Endothelial cell of umbilical vein (primary cell): ENCODE data around the gene TP53RK. TPM values are rescaled to one million over a fixed set of nuclear protein-coding genes. Genes with fewer than 3 reads are reported as not detected.

ENCODE experiments used
- BruUV-seq: library from RNA; stranded (reverse); fragments of 400-500 nt; replicated peaks from 2 replicates; lab custom pipeline; 2021; lab: Mats Ljungman, UMichigan
- CTCF ChIA-PET: fragments of 300-600, 350-600 bp; sonication (Branson Sonifier 250); formaldehyde crosslinking; loops from one replicate; lab custom pipeline; 2021; ENCODE audit warnings: antibody characterized with exemption, inconsistent platforms; lab: Charles Lee
- POLR2A ChIA-PET: fragments of 300-600, 350-600 bp; sonication (Branson Sonifier 250); formaldehyde crosslinking; loops from one replicate; lab custom pipeline; 2021; ENCODE audit warnings: antibody characterized with exemption, inconsistent platforms; lab: Charles Lee
- DNase-seq: peaks from one replicate; pipeline ENCODE4 v3.0.0-alpha.2; 2011; ENCODE audit warnings: low read depth, low spot score
- FAIRE-seq: peaks from 2 replicates; lab custom pipeline; 2011; peaks lifted over from hg19 to GRCh38; lab: Jason Lieb, UNC
- H2AFZ ChIP-seq: 2 replicates; pipeline ENCODE4 v1.6.0; 2012; ENCODE audit warnings: low read depth, low read length, control low read depth, inconsistent platforms
- H3K27ac ChIP-seq: 2 replicates; pipeline ENCODE4 v1.5.1; 2011; ENCODE audit warnings: low read depth, mild to moderate bottlenecking, control low read depth, low read length, moderate library complexity; ENCODE audit not compliant: insufficient read depth
- H3K27me3 ChIP-seq, 2 experiments: 2 replicates each; pipeline versions ENCODE4 v1.6.0 to v1.6.1; 2011; ENCODE audit warnings: low read length in 2 of 2, mixed read lengths in 1 of 2; ENCODE audit not compliant: control insufficient read depth in 2 of 2, insufficient read depth in 2 of 2
- H3K36me3 ChIP-seq, 2 experiments: 2 replicates in 1 of 2; 3 replicates in 1 of 2; pipeline ENCODE4 v1.5.1; 2011; ENCODE audit warnings: low read length in 2 of 2, mild to moderate bottlenecking in 1 of 2, moderate library complexity in 1 of 2; ENCODE audit not compliant: control insufficient read depth in 2 of 2, insufficient read depth in 2 of 2; ENCODE audit errors: extremely low read depth in 1 of 2
- H3K4me1 ChIP-seq: 3 replicates; pipeline ENCODE4 v1.5.1; 2011; ENCODE audit warnings: mild to moderate bottlenecking, low read length; ENCODE audit not compliant: control insufficient read depth, insufficient read depth; ENCODE audit errors: extremely low read depth
- H3K4me2 ChIP-seq: 2 replicates; pipeline ENCODE4 v1.6.1; 2011; ENCODE audit warnings: low read length, control low read depth, mixed read lengths; ENCODE audit not compliant: insufficient read depth
- H3K4me3 ChIP-seq, 3 experiments: fragments of 200-600 bp in 1 of 3; sonication (generic), shearing (Covaris generic) in 1 of 3; replicated peaks in 1 of 3; 2 replicates each; pipeline ENCODE4 v1.5.1; 2011 to 2016; ENCODE audit warnings: control low read depth in 3 of 3, low read length in 3 of 3, mild to moderate bottlenecking in 2 of 3, inconsistent platforms in 1 of 3, low read depth in 1 of 3, moderate library complexity in 1 of 3; ENCODE audit not compliant: insufficient read depth in 1 of 3
- H3K79me2 ChIP-seq: 2 replicates; pipeline ENCODE4 v1.6.0; 2012; ENCODE audit warnings: low read length, inconsistent platforms; ENCODE audit not compliant: control insufficient read depth, insufficient read depth
- H3K9ac ChIP-seq: replicated peaks from 2 replicates; pipeline ENCODE3; 2011; ENCODE audit warnings: low read length, control low read depth; ENCODE audit not compliant: insufficient read depth; ENCODE audit errors: extremely low read depth
- H3K9me1 ChIP-seq: replicated peaks from 3 replicates; pipeline ENCODE4 v1.6.0; 2011; ENCODE audit warnings: mild to moderate bottlenecking, low read length; ENCODE audit not compliant: control insufficient read depth, insufficient read depth; ENCODE audit errors: extremely low read depth
- H3K9me3 ChIP-seq: replicated peaks from 2 replicates; pipeline ENCODE4 v1.5.1; 2012; ENCODE audit warnings: low read length, inconsistent platforms; ENCODE audit not compliant: control insufficient read depth, insufficient read depth
- H4K20me1 ChIP-seq: replicated peaks from 2 replicates; pipeline ENCODE3; 2011; ENCODE audit warnings: mild to moderate bottlenecking, low read length; ENCODE audit not compliant: control insufficient read depth, insufficient read depth; ENCODE audit errors: extremely low read depth
- CTCF ChIP-seq, 2 donors: IDR thresholded peaks; 1 replicate in 1 of 2; 2 replicates in 1 of 2; pipeline ENCODE4 v1.5.1; 2011; ENCODE audit warnings: low read length in 2 of 2, mild to moderate bottlenecking in 2 of 2, moderate library complexity in 2 of 2, control low read depth in 1 of 2, inconsistent platforms in 1 of 2, low read depth in 1 of 2; ENCODE audit not compliant: insufficient read depth in 1 of 2; ENCODE audit errors: extremely low read depth in 1 of 2
- EZH2 ChIP-seq: IDR thresholded peaks from 2 replicates; pipeline ENCODE4 v1.6.1; 2012; ENCODE audit warnings: borderline replicate concordance, low read depth, mild to moderate bottlenecking, moderate library complexity, low read length, inconsistent platforms; ENCODE audit not compliant: severe bottlenecking
- FOS ChIP-seq: IDR thresholded peaks from 2 replicates; pipeline ENCODE4 v1.6.1; 2011; ENCODE audit warnings: mild to moderate bottlenecking, low read length, moderate library complexity, borderline replicate concordance; ENCODE audit not compliant: insufficient read depth
- GATA2 ChIP-seq: IDR thresholded peaks from 2 replicates; pipeline ENCODE4 v1.7.0; 2011; ENCODE audit warnings: low read depth, mild to moderate bottlenecking, moderate library complexity, mixed read lengths, low read length; ENCODE audit not compliant: insufficient read length, insufficient read depth
- JUN ChIP-seq: IDR thresholded peaks from 2 replicates; pipeline ENCODE4 v1.6.1; 2011; ENCODE audit warnings: borderline replicate concordance, low read depth; ENCODE audit not compliant: insufficient read length, insufficient read depth
- MAX ChIP-seq: IDR thresholded peaks from 2 replicates; pipeline ENCODE4 v1.6.1; 2011; ENCODE audit not compliant: insufficient read depth, insufficient read length
- MYC ChIP-seq: IDR thresholded peaks from one replicate; pipeline ENCODE4 v1.6.1; 2011; ENCODE audit warnings: mild to moderate bottlenecking, low read depth, low read length
- POLR2A ChIP-seq: IDR thresholded peaks from 2 replicates; pipeline ENCODE4 v1.6.1; 2012; ENCODE audit warnings: low read depth, mild to moderate bottlenecking, control low read depth, low read length
- POLR2AphosphoS5 ChIP-seq: IDR thresholded peaks from 2 replicates; pipeline ENCODE4 v1.6.1; 2012; ENCODE audit warnings: low read depth, mild to moderate bottlenecking, control low read depth, low read length, moderate library complexity; ENCODE audit not compliant: insufficient read depth
- dilution Hi-C: fragments of 300-500 bp; cut with MboI; formaldehyde crosslinking; loops from one replicate; pipeline ENCODE4 v1.15.0; 2019; ENCODE audit warnings: low sequenced_read_pairs; ENCODE audit not compliant: extremely low pct_ligation_motif_present
- intact Hi-C: fragments of 100-400 bp; cut with micrococcal nuclease; formaldehyde crosslinking; loops from one replicate; pipeline ENCODE4 v1.10.0; 2022
- polyA plus RNA-seq, 4 experiments: library from polyadenylated mRNA; depleted of rRNA in 3 of 4; stranded (reverse) in 3 of 4; unstranded in 1 of 4; fragments of >200 nt; gene quantifications; 2 replicates each; pipeline versions ENCODE4 v1.2.1 to v1.2.3, GENCODE V29; 2011 to 2012; ENCODE audit warnings: missing spikeins in 1 of 4
- total RNA-seq: library from RNA; stranded (reverse); gene quantifications from 2 replicates; pipeline ENCODE4 v1.2.3, GENCODE V29; 2021

Gene TP53RK
- total and polyA plus RNA-seq, 2 donors (not counting 3 experiments of a cell fraction or from before 2014, with no cell fraction given) = 7.0 to 13.1 TPM

GRCh38 chr20:46646122-46646521 is 43.1 kb downstream of the TP53RK start:
- Histone ChIP-seq H3K79me2 (no peaks in the 10 kb centered on the region), H3K27ac (no peak overlapping the region), H3K4me1 (no peaks in the 10 kb centered on the region), H3K27me3 (peaks cover 3 to 10% of the 10 kb centered on the region in 2 experiments), H3K4me2 (no peak overlapping the region), H3K36me3 (no peaks in the 10 kb centered on the region), H3K4me3 (no peak overlapping the region), H4K20me1 (no peaks in the 10 kb centered on the region), H3K9me1 (no peaks in the 10 kb centered on the region), H3K9ac (no peak overlapping the region), H2AFZ (no peak overlapping the region), H3K9me3 (no peaks in the 10 kb centered on the region)
- dilution Hi-C loops (no loop called here), intact Hi-C loops (no loop called here)
- DNase-seq (no peak), FAIRE-seq (no peak)
- CTCF ChIA-PET = no interaction called here
- no TSS peak for BruUV-seq
- POLR2A ChIA-PET = no interaction called here
- TF ChIP-seq MAX (no peak), GATA2 (no peak), JUN (no peak), POLR2A (no peak), CTCF (IDR thresholded peaks at IDR 0.05; ENCODE audit: extremely low read depth in 1 of 2, insufficient read depth in 1 of 2, low read depth in 1 of 2, low read length in 2 of 2) (no peak), EZH2 (no peak), MYC (no peak), FOS (no peak), POLR2AphosphoS5 (no peak)
